ENCODE data around the gene RBM38.
"Not testable (repeated sequence)": the region's sequence is repeated elsewhere in the genome, so short reads cannot be mapped to it uniquely, and the experiment has no call there.

The RBM38 gene

GRCh38 chr20:57417830-57418780 lies 26.9 kb downstream of the RBM38 start:
- no peak for DNase-seq (ENCODE audit: low read depth in 2 of 2)

GRCh38 chr20:57419479-57419878 lies 28.3 kb downstream of the RBM38 start:
- DNase-seq (ENCODE audit: low read depth in 2 of 2) = not testable (repeated sequence)

- no peak for DNase-seq (ENCODE audit: low read depth in 2 of 2)
These were observed 29.5 kb downstream of the RBM38 start for GRCh38 chr20:57420571-57421252.

GRCh38 chr20:57421253-57422220 lies 30.3 kb downstream of the RBM38 start:
- no peak for DNase-seq (ENCODE audit: low read depth in 2 of 2)

GRCh38 chr20:57422254-57422653 lies 31.1 kb downstream of the RBM38 start:
- no peak for DNase-seq (ENCODE audit: low read depth in 2 of 2)

GRCh38 chr20:57425150-57426013 lies 34.2 kb downstream of the RBM38 start:
- DNase-seq (ENCODE audit: low read depth in 2 of 2) = no peak

GRCh38 chr20:57426271-57426689 lies 35.1 kb downstream of the RBM38 start:
- no peak for DNase-seq (ENCODE audit: low read depth in 2 of 2)

GRCh38 chr20:57426831-57427230 lies 35.6 kb downstream of the RBM38 start:
- DNase-seq (ENCODE audit: low read depth in 2 of 2) = no peak

- DNase-seq (ENCODE audit: low read depth in 2 of 2) = no peak
These were observed 37.3 kb downstream of the RBM38 start for GRCh38 chr20:57428324-57429158.

- DNase-seq (ENCODE audit: low read depth in 2 of 2) = no peak
These were observed 37.9 kb downstream of the RBM38 start for GRCh38 chr20:57429159-57429496.

DNA sequence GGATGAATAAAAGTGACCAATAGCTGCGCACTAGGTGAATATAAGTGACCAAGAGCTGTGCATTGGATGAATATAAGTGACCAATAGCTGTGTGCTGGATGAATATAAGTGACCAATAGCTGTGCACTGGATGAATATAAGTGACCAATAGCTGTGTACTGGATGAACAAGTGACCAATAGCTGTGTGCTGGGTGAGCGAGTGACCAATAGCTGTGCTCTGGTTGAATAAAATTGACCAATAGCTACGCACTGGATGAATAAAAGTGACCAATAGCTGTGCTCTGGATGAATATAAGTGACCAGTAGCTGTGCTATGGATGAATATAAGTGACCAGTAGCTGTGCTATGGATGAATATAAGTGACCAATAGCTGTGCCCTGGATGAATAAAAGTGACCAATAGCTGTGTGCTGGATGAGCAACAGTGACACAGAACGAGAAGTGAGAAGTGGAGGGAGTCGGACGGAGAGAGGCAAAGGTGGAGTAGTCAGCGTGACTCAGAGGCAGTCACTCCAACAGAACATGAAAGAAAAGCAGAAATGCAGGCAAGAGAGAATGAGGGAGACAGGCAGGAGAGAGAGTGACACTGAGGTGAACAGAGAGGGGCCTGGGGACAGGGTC lies 38.5 kb downstream of the RBM38 start:
- DNase-seq (ENCODE audit: low read depth in 2 of 2) = no peak

GRCh38 chr20:57430201-57430596 lies 39.0 kb downstream of the RBM38 start:
- DNase-seq (ENCODE audit: low read depth in 2 of 2) = not testable (repeated sequence)

GRCh38 chr20:57431539-57431835 lies 40.3 kb downstream of the RBM38 start:
- DNase-seq (ENCODE audit: low read depth in 2 of 2) = no peak

DNA sequence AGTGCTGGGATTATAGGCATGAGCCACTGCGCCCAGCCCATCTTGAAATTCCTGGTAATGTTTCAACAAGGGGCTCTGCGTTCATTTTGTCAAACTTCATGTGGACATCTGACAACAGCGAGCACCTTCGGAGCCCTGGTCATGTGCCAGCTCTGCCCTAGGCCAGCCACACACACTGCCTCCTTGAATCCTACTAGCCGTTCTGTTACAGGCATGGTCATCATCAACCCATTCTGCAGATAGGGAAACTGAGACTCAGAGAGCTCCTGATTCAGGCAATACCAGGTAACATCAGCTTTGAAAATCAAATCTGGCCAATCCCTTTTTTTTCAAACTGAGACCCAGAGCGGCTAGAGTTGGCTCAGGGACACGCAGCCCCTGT lies 41.3 kb downstream of the RBM38 start:
- no peak for DNase-seq (ENCODE audit: low read depth in 2 of 2)

GRCh38 chr20:57432862-57433491 lies 41.8 kb downstream of the RBM38 start:
- peak; percentile 37 to 53 for DNase-seq (ENCODE audit: low read depth in 2 of 2)

DNA sequence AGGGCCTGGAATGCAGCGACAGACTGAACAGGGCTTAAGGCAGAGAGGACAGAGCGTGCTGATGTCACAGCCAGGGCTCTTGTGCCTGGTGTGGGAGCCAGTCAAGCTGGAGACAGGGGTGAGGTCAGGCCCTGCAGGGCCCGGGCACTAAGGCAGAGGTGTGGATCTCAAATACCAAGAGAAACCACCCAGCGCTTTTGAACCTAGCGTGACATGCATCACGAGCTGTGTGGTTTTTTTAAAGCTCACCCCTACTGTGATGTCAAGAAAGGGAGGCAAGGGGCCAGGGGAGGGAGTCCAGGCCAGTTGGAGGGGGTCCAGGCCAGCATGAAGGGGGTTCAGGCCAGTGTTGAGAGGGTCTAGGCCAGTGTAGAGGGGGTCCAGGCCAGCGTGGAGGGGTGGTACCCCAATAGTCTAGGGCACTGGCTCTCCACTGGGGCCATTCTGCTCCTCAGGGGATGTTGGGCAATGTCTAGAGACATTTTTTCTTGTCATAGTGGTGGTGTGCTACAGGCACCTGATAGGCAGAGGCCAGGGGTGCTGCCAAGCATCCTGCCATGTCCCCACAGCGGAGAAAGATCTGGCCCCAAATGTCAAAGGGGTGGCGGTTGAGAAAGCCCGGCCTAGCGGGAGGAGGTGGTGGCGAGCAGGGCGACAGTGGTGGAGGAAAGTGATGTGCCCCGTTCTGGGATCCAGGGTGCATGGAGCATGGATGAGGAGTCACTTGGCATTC lies 42.6 kb downstream of the RBM38 start:
- no peak for DNase-seq (ENCODE audit: low read depth in 2 of 2)

DNA sequence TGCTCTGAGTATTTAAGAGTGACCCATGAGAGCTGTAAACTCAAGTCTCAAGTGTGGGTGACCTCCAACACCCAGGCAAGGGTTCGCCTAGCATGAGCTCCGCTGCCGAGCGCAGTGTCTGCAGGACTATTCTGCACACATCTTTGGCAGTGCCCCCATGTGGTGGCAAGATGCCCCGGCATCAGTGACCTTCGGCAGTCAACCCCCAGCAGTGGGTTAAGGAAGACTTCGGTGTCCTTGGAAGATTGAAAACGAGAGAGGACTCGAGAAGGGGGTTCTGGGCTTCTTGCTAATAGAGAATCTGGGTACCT lies 43.1 kb downstream of the RBM38 start:
- no peak for DNase-seq (ENCODE audit: low read depth in 2 of 2)

DNA sequence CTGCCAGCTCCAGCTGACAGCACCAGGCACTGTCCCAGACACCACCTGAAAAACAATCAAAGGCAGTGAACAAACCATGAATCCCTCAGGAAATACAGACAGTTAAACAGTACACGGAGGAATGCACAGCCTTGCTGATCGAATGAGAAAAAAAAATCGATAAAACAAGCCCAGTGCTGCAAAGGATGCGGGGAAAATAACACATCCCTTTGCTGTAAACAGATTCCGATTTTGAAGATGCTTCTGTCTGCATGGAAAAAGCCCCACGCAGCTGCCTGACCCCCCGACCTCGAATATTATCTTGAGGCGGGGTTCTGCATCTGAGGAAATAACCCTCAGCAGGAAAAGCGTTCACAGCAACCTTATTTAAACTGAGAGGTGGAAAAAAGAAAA lies 43.9 kb downstream of the RBM38 start:
- DNase-seq (ENCODE audit: low read depth in 2 of 2) = no peak
